ENCODE measurements around the gene AATF. TPM values are rescaled to one million over a fixed set of nuclear protein-coding genes. Genes with fewer than 3 reads are reported as not detected.

The AATF gene
- total RNA-seq, 4 donors from 2014 or later: 22.4 to 36.4 (median 32.4) TPM

DNA sequence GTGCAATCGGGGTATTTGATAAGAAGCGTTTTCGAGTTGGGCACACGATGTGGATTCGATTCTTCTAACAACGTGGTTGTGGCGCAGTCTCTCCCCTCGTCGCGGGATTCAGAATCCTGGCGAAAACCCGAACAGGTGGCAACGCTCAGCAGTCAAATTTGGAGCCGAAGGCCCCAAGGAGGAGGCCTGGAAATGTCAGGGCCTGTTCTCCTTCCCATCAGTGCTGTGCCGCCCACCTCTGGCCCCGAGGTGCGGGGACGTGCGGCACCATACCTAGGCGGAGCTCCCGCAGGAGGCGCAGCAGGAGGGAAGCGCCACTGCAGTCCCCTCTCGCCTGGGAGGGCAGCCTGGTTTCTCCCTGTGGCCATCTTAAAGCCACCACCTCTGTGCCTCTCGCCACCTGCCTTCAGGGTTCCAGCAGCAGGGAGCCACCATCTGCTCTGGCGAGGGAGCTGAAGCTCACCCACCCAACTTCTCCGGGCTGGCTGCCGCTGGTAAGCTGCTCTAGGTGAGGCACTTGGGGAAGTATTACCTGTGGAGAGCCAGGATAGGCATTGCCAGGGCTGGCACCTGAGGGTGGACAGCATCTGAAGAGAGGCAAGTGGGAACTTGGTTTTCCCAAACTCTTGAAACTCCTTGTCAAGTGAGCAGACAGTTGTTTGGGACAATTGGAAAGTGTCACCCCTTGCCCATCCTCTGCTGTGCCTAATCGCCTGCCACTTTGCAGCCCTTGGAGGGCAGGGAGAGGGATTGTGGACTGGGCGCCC lies 2.6 kb upstream of the AATF start:
- H3K36me3 ChIP-seq: no peaks in the 10 kb centered on the region
- no peak for TF ChIP-seq CTCF (IDR thresholded peaks at IDR 0.05)
- TF ChIP-seq POLR2A (IDR thresholded peaks at IDR 0.05): no peak
- H3K4me3 ChIP-seq: no peak overlapping the region
- no peaks in the 10 kb centered on the region for H3K9me3 ChIP-seq
- intact Hi-C loops (cut with DNase I): no loop called here
- H3K27ac ChIP-seq: no peak overlapping the region
- 20 to 22% methylated on average over 15 to 20 of the region's 30 CpGs for WGBS, 2 donors
- peaks cover 9 to 47% (median 26%) of the 10 kb centered on the region in 3 donors for H3K4me1 ChIP-seq
- H3K27me3 ChIP-seq: peaks cover 37 to 70% (median 54%) of the 10 kb centered on the region in 4 donors
- DNase-seq: no peak

GRCh38 chr17:36946726-36947091 lies 2.0 kb upstream of the AATF start:
- TF ChIP-seq CTCF (IDR thresholded peaks at IDR 0.05) (no peak), POLR2A (IDR thresholded peaks at IDR 0.05) (no peak)
- H3K36me3 ChIP-seq: peaks cover 0 to under 1% (median 0%) of the 10 kb centered on the region in 3 donors
- no peak overlapping the region for H3K4me3 ChIP-seq
- intact Hi-C loops (cut with DNase I): no loop called here
- no peaks in the 10 kb centered on the region for H3K9me3 ChIP-seq
- peaks cover 33 to 64% (median 51%) of the 10 kb centered on the region in 4 donors for H3K27me3 ChIP-seq
- DNase-seq: no peak
- 73 to 74% methylated on average over 2 of the region's 2 CpGs for WGBS, 2 donors
- no peak overlapping the region for H3K27ac ChIP-seq
- peaks cover 9 to 52% (median 26%) of the 10 kb centered on the region in 3 donors for H3K4me1 ChIP-seq

GRCh38 chr17:36947922-36948716 lies 635 bp upstream of the AATF start:
- DNase-seq: no peak
- Histone ChIP-seq H3K27me3 (peaks cover 19 to 50% (median 38%) of the 10 kb centered on the region in 4 donors), H3K4me3 (peak overlapping the region; percentile 75 to 98 (median 82)), H3K36me3 (peaks cover 0 to 14% (median 1%) of the 10 kb centered on the region in 3 donors), H3K27ac (peak overlapping the region; percentile 89 to 98 (median 90)), H3K9me3 (no peaks in the 10 kb centered on the region), H3K4me1 (peaks cover 0 to 43% (median 18%) of the 10 kb centered on the region in 3 donors)
- 4% methylated on average over 11 to 26 of the region's 26 CpGs for WGBS, 2 donors
- no peak for TF ChIP-seq CTCF (IDR thresholded peaks at IDR 0.05)
- no peak for TF ChIP-seq POLR2A (IDR thresholded peaks at IDR 0.05)
- intact Hi-C loops (cut with DNase I): no loop called here

DNA sequence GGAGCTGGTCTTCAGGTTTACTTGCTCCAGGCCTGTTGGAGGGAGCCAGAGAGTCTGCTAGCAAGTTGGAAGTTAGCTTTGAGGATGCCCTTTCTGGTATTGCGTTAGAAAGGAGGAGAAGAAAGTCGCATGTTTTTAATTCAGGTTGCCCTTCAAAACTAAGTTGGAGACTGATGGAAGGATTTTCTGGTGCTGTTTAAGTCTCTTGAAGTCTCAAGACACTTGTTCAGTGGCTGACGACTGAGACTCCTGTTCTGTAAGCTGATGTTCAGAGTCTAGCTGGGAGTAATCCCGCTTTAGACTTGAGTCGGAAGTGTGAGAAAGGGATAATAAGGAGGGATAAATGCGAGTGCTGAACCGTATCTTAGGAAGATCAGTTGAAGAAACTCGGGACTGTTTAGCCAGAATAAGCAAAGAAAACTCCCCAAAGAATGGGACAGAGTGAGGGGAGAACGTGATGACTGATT lies 740 bp downstream of the AATF start:
- H3K27me3 ChIP-seq: peaks cover 15 to 37% (median 28%) of the 10 kb centered on the region in 4 donors
- 1 to 8% methylated on average over 9 of the region's 9 CpGs for WGBS, 2 donors
- no peak for DNase-seq
- H3K36me3 ChIP-seq: peaks cover 0 to 28% (median 8%) of the 10 kb centered on the region in 3 donors
- H3K4me1 ChIP-seq: peaks cover 0 to 40% (median 18%) of the 10 kb centered on the region in 3 donors
- no peaks in the 10 kb centered on the region for H3K9me3 ChIP-seq
- TF ChIP-seq CTCF (IDR thresholded peaks at IDR 0.05) (no peak), POLR2A (IDR thresholded peaks at IDR 0.05) (no peak)
- H3K27ac ChIP-seq: peak overlapping the region; percentile 89 to 98 (median 90)
- intact Hi-C loops (cut with DNase I): no loop called here
- peak overlapping the region; percentile 75 to 98 (median 82) for H3K4me3 ChIP-seq
